ENCODE results near the gene GRB14. TPM values are rescaled to one million over a fixed set of nuclear protein-coding genes. Genes with fewer than 3 reads are reported as not detected.

GRB14 gene
- polyA plus RNA-seq, 1 of the 3 experiments (the other 2 are of a cell fraction): 3.9 TPM

DNA sequence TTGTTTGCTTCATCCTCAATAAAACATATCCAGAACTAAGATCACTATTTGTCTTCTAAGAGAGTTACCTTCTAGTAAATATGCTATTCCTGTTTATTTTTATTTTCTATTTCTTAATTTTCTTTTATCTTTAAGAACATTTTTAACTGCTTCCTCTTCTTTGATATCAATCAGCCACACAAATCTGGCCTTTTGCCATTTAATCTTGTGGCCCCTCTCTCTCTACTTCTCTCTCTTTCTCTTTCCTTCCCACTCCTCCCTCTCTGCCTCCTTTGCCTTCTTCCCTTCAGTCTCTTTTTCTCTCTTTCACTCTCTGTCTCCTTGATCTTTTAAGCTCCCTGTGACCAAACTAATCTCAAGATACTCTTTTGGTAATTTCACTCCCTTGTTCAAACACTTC, 108.4 kb downstream of the GRB14 start:
- Histone ChIP-seq H3F3A (replicated peaks; ENCODE audit: insufficient read depth) (peaks cover 5% of the 10 kb centered on the region), H3K4me1 (ENCODE audit: control insufficient read depth in 1 of 2, insufficient read depth in 2 of 2, low read depth in 1 of 2, low read length in 1 of 2) (no peaks in the 10 kb centered on the region), H3K27ac (ENCODE audit: low read depth in 2 of 2, low read length in 1 of 2) (no peak overlapping the region), H3K9me2 (no peaks in the 10 kb centered on the region), H3K36me3 (replicated peaks in 1 of 2; ENCODE audit: control insufficient read depth in 1 of 2, insufficient read depth in 2 of 2, low read length in 1 of 2) (peaks cover 0 to 18% of the 10 kb centered on the region in 2 experiments), H3K4me3 (ENCODE audit: low read depth in 2 of 2, low read length in 1 of 2) (no peak overlapping the region), H3K79me2 (ENCODE audit: insufficient read depth) (peaks cover 4% of the 10 kb centered on the region; the same call in 1 of the 2 replicates), H2AFZ (ENCODE audit: low read depth) (no peak overlapping the region), H3K9me3 (no peaks in the 10 kb centered on the region), H3K27me3 (ENCODE audit: insufficient read depth) (no peaks in the 10 kb centered on the region), H3K4me2 (no peak overlapping the region), H3K9ac (no peak overlapping the region), H4K20me1 (ENCODE audit: insufficient read depth) (no peaks in the 10 kb centered on the region)
- POLR2A ChIA-PET: no interaction called here
- CTCF ChIA-PET: no interaction called here
- DNase-seq: no peak
- TF ChIP-seq SMC3 (IDR thresholded peaks at IDR 0.05; ENCODE audit: low read depth, low read length): no peak
- TF ChIP-seq, protein P1, sequence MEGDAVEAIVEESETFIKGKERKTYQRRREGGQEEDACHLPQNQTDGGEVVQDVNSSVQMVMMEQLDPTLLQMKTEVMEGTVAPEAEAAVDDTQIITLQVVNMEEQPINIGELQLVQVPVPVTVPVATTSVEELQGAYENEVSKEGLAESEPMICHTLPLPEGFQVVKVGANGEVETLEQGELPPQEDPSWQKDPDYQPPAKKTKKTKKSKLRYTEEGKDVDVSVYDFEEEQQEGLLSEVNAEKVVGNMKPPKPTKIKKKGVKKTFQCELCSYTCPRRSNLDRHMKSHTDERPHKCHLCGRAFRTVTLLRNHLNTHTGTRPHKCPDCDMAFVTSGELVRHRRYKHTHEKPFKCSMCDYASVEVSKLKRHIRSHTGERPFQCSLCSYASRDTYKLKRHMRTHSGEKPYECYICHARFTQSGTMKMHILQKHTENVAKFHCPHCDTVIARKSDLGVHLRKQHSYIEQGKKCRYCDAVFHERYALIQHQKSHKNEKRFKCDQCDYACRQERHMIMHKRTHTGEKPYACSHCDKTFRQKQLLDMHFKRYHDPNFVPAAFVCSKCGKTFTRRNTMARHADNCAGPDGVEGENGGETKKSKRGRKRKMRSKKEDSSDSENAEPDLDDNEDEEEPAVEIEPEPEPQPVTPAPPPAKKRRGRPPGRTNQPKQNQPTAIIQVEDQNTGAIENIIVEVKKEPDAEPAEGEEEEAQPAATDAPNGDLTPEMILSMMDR (IDR thresholded peaks at IDR 0.05): no peak
- TF ChIP-seq TAF1 (IDR thresholded peaks at IDR 0.05; ENCODE audit: borderline replicate concordance, low read depth, low read length): no peak
- TF ChIP-seq POLR2AphosphoS5 (IDR thresholded peaks at IDR 0.05; ENCODE audit: low read depth, low read length): no peak
- TF ChIP-seq REST (IDR thresholded peaks at IDR 0.05; ENCODE audit: low read depth, low read length): no peak
- no peak for TF ChIP-seq FOXJ3 (CRISPR knock-in tag; IDR thresholded peaks at IDR 0.05)
- TF ChIP-seq GABPA (IDR thresholded peaks at IDR 0.05; ENCODE audit: low read depth): no peak
- no peak for TF ChIP-seq MEF2A (IDR thresholded peaks at IDR 0.05; ENCODE audit: borderline replicate concordance, low read depth)
- TF ChIP-seq IRF3 (IDR thresholded peaks at IDR 0.05; ENCODE audit: low read depth, low read length): no peak
- TF ChIP-seq, protein P2, sequence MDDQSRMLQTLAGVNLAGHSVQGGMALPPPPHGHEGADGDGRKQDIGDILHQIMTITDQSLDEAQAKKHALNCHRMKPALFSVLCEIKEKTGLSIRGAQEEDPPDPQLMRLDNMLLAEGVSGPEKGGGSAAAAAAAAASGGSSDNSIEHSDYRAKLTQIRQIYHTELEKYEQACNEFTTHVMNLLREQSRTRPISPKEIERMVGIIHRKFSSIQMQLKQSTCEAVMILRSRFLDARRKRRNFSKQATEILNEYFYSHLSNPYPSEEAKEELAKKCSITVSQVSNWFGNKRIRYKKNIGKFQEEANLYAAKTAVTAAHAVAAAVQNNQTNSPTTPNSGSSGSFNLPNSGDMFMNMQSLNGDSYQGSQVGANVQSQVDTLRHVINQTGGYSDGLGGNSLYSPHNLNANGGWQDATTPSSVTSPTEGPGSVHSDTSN (IDR thresholded peaks at IDR 0.05): no peak
- no peak for TF ChIP-seq JUND (IDR thresholded peaks at IDR 0.05)
- no peak for TF ChIP-seq CHD2 (IDR thresholded peaks at IDR 0.05; ENCODE audit: low read length, partially characterized antibody)
- TF ChIP-seq GATA2 (CRISPR knock-in tag; IDR thresholded peaks at IDR 0.05): no peak

All from SK-N-SH (cell line).